ENCODE data around the gene KLHL25. TPM values are rescaled to one million over a fixed set of nuclear protein-coding genes. Genes with fewer than 3 reads are reported as not detected.

The KLHL25 gene
- total RNA-seq, 2 donors from 2014 or later = 10.0 to 10.3 TPM

GRCh38 chr15:85764649-85765277, 30.0 kb downstream of the KLHL25 start:
- intact Hi-C loops (cut with DNase I) = no loop called here
- peak; percentile 76 for DNase-seq (ENCODE audit: low spot score)

DNA sequence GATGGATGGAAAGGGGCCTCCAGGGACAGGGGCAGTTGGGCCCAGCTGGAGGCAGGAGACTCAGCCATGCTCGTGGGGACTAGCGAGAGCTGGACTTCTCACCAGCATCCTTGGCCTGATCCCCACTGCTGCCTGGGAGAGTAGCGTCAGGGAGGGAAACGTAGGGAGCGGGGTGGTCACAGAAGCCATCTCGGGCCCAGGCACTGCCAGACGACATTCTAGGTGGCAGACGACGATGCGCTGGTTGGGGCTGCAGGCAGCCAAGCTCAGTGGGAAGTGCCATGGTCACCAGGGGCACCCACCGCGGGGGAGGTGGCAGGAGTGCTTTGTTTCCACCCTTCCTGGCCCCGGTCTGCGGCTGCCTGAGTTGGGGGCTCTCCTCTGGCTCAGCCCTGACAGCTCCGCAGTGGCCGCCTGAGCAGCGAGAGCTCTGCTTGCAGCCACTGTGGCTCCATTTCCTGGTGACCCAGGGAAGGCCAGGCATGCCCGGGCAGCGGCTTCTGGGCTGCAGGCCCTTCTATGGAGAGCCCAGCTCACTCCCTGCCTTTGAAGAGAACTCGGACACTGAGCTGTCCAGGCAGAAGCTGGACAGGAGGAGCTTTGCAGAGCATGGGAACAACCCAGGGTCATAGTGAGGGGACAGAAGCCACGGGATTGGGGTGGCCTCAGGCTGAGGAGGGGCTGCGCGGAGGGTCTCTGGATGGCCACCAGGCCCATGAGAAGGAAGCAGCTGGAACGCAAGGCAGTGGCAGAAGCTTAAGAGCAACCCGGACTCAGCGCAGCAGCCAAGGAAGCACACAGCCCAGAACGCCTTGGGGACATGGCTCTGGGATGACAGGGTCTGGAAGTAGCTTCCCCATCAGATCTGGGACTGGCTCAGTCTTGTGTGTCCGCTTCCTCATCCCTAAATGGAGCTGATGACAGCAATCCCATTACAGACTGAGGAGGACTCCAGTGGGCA, 30.8 kb downstream of the KLHL25 start:
- DNase-seq (ENCODE audit: low spot score) = peak; percentile 84
- intact Hi-C loops (cut with DNase I) = no loop called here

GRCh38 chr15:85763157-85763556, 31.6 kb downstream of the KLHL25 start:
- DNase-seq (ENCODE audit: low spot score) = peak; percentile 66
- intact Hi-C loops (cut with DNase I) = no loop called here

DNA sequence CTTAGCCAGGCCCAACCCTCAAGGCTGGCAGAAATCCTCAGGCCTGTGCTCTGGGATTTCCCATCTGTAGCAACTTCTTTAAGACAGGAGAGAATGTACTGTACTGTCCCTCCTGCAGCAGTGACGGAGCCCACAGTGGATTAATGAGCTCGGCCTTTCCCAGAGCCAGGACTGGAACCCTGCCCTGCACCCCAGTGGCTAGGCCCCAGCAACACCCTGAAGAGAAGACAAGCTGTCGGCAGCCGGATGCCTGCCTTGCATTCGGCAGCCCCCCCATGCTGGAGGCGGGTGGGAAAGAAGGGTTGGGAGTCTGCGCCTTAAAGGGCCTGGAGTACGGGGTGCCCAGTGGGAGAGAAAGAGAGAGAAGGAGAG, 32.0 kb downstream of the KLHL25 start:
- DNase-seq (ENCODE audit: low spot score) = peak; percentile 83
- intact Hi-C loops (cut with DNase I) = no loop called here

GRCh38 chr15:85762039-85762755, 32.5 kb downstream of the KLHL25 start:
- intact Hi-C loops (cut with DNase I) = no loop called here
- DNase-seq (ENCODE audit: low spot score) = no peak

DNA sequence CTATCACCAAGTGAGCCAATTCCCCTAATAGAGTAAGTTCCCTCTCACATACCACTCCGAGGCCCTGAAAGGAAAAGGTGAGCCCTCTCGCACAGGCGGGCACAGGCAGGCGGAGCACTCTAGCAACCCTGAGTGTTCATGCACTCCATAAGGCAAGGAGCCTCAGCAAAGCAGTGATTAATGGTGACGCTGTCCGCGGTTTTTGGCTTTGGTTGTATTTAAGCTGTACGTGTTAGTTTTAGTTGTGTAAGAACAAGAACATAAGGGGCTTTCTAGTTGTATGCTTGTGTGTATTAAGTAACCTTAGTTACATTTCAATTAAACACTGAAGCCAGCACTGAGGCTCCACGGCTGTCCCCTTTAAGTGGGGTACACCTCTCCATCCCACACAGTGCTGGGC, 33.1 kb downstream of the KLHL25 start:
- no peak for DNase-seq (ENCODE audit: low spot score)
- intact Hi-C loops (cut with DNase I) = no loop called here

DNA sequence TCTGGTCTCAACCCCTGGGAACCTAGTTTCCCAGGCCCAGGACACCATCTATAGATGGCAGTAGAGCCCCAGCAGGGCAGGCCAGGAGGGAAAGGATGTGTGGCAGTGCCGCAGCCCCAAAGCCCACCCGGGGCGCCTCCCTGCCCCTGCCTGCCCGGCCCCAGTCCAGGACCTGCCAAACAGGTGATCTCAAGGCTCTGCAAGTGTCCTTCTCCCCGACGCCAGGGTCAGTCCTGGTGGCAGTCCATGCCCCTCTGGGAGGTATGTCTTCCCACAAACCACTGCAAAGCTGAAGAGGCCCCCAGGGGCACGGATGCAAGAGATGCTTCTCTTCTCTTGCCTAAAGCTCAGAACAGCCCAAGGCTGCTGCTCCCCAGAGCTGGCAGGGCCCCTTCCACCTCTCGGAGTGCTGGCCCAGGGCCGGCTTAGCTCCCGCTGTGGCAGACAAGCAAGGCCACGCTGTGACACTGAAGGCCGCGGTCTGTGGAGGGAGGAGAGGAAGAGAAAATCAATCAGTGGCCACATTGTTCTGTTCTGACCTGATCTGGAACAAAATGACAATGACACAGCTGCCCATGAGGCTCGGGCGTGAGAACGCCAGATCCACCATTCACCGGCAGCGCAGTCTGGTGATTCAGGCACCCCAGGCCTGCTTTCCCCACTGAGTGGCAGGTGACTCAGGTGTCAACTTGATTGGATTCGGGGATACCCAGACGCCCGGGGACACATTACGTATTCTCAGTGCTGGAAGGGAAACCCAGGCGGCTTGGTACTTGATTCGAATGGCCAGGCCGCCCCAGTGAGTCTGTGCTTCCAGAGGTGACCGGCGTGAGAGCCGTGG, 34.0 kb downstream of the KLHL25 start:
- intact Hi-C loops (cut with DNase I) = no loop called here
- no peak for DNase-seq (ENCODE audit: low spot score)

- DNase-seq (ENCODE audit: low spot score) = peak; percentile 65
- intact Hi-C loops (cut with DNase I) = no loop called here
Observed at GRCh38 chr15:85760049-85760448, 34.7 kb downstream of the KLHL25 start.

GRCh38 chr15:85759376-85759775, 35.3 kb downstream of the KLHL25 start:
- intact Hi-C loops (cut with DNase I) = no loop called here
- peak; percentile 74 for DNase-seq (ENCODE audit: low spot score)

DNA sequence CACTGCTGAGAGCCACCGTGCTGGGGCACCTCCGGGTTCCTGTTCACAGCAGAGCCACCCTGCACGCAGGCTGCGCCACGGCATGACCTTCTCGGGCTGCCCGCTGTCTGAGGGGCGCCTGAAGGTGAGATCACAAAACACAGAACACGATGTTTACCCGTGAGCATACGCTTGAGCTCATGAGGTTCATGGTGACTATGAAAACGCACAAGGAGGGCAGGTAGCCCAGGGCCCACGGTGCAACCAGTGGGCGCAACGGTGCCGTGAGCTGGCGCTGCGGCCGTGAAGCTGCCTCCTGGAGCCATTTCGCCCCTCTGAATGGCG, 36.1 kb downstream of the KLHL25 start:
- intact Hi-C loops (cut with DNase I) = no loop called here
- peak; percentile 58 for DNase-seq (ENCODE audit: low spot score)

DNA sequence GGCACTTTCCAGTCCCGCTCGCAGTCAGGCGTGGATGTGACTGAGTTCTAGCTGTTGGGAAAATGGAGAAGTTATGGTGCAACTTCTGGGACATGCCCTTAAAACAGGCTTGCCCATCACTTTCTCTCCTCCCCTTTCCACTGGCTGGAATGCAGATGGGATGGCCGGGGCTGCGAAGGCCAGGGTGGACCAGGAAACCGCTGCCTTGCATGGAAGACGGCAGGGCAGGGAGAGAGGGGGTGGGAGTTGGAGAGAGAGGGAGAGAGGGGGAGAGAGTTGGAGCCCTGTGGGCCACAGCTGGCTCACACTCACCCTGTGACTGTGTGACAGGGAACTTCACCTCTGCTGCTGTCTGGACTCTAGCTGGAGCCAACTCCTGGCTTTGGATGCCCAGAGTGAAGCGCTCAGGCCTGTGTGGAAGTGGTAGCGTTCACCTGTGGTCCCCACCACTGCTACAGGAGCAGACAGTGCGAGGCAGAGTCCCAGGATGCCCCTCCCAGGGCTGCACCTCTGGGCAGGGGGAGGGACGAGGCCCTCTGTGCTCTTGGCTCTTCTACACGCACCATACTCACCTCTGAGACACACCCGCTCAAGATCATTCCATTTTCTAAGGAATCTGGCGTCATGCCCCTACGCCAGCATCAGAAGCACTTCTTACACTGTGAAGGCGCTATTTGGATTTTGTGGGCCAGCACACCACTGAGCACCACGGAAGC, 36.6 kb downstream of the KLHL25 start:
- peak; percentile 62 for DNase-seq (ENCODE audit: low spot score)
- intact Hi-C loops (cut with DNase I) = no loop called here

- DNase-seq (ENCODE audit: low spot score) = peak; percentile 73
- intact Hi-C loops (cut with DNase I) = no loop called here
Observed at GRCh38 chr15:85757073-85757938, 37.4 kb downstream of the KLHL25 start.

GRCh38 chr15:85756411-85757072, 38.2 kb downstream of the KLHL25 start:
- intact Hi-C loops (cut with DNase I) = no loop called here
- DNase-seq (ENCODE audit: low spot score) = peak; percentile 69

DNA sequence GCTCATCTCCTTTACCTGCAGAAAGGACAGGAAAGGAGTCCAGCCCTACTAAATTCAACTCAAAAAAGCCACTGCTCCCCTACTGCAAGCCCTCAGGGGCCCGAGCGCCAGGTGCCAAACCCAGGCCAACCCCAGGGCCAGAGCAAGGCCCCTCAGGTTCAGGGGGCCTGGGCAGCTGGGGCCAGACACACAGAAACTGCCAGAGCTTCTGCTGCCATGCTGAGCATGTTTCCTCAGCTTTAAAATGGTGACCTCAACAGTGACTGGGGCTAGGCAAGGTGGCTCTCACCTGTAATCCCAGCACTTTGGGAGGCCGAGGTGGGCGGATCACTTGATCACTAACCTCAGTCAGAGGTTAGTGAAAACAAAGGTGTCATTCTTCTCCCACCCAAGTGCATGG, 38.8 kb downstream of the KLHL25 start:
- intact Hi-C loops (cut with DNase I) = no loop called here
- peak; percentile 18 for DNase-seq (ENCODE audit: low spot score)

DNA sequence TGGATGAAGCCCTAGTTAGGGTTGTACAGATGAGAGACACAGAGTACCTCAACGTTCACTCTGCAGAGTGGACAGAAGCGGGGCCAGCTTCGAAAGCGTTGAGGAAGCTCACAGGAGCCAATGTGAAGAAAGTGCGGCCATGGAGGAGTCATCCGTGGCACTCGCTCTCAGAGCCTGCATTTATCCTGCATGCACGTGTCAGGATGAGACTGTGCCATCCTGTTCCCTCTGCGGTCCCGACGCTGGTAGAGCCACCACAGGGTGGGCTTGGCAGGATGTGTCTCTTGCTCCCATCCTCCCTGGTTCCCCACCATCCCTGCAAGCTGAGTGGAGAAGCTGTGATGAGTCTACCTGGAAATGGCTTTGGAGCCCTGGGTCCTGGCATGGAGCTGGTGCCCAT, 39.3 kb downstream of the KLHL25 start:
- intact Hi-C loops (cut with DNase I) = no loop called here

GRCh38 chr15:85754989-85755388, 39.7 kb downstream of the KLHL25 start:
- DNase-seq (ENCODE audit: low spot score) = peak; percentile 83
- intact Hi-C loops (cut with DNase I) = loop anchor here in 1 of 2 donors (5.0 kb wide), 1 partner anchor 37 kb away; the partner anchor contains the start of gene KLHL25

More for the DNA sequence above, 39.3 kb downstream of the KLHL25 start:
- DNase-seq (ENCODE audit: low spot score) = peak; percentile 31

Measured in posterior vena cava (tissue), 2 donors.